ENCODE measurements around the gene SNTG2.
"Not testable (repeated sequence)": the region's sequence is repeated elsewhere in the genome, so short reads cannot be mapped to it uniquely, and the experiment has no call there.

The SNTG2 gene

DNA sequence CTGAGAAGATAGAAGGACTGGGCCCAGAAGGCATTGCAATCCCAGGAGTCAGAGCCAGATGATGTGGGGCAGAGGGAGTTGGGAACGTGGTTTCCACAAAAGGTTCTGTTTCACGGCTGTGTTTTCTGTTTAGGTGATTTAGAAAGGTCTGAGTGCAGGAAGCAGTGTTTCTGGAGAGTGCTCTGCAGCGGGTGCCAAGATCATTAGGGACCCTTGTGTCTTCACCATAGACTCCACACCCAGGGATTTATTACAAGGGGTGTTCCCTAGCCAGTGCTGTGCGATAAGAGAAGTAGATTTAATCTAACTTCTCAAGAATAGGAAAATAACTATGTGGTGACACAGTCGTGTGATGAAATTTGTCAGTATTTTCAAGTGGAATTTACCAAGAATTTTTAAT, 241.5 kb downstream of the SNTG2 start:
- DNase-seq (ENCODE audit: low spot score): no peak

- no peak for DNase-seq (ENCODE audit: low spot score)
Measured at GRCh38 chr2:1193801-1194200, 243.2 kb downstream of the SNTG2 start.

DNA sequence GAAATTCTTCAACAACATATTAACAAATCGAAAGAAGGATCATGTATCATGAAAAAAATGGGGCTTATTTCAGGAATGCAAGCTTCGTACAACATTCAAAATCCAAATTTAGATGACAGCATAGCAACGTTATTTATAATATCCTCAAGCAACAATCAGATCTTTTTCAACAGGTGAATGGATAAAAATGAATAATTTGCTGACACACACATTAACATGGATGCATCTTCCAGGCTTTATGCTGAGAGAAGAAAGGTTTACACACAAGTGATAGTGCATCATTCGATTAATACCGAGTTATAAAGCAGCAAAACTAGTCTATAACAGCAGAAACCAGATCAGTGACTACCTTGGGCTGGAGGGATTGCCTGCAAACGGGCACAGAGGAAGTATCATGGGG, 253.1 kb downstream of the SNTG2 start:
- no peak for DNase-seq (ENCODE audit: low spot score)

- DNase-seq (ENCODE audit: low spot score): no peak
Measured at GRCh38 chr2:1205853-1206252, 255.2 kb downstream of the SNTG2 start.

- no peak for DNase-seq (ENCODE audit: low spot score)
Measured at GRCh38 chr2:1207962-1208510, 257.4 kb downstream of the SNTG2 start.

DNA sequence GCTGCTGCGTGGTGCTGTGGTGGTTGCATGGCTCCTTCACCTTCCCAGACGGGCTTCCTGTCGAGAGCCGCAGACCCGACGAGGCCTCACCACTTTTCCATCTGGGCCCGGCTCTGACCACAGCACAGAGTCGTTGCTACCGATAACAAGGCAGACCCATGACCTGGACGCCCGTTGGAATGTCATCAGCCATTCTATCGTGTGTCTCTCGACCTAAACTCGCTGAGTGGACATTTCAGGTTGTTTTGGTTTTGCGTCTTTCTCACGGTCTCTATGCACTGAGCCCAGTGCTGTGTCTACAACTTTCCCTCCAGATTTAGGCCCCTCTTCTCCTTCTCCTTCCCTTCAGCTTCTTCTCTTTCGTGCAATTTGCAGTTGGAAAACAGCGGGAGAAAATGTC, 257.9 kb downstream of the SNTG2 start:
- no peak for DNase-seq (ENCODE audit: low spot score)

DNA sequence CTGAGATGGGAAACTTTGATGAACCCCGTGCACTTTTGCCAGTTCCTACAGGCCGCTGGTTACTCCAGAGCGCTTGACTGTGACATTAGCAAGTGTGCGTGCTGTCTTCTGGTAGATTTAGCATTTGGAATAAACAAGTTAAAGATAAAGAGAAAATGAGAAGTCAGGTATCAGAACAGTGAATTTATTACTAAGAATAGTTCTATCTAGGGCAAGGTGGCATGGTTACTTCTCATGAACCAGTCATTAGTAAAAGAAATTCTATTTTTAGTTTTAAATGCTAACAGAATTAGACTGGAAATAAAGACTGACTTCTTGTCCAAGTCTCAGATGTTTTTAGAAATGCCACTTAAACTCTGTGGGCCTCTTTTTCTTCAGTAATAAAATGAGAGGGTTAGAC, 258.6 kb downstream of the SNTG2 start:
- DNase-seq (ENCODE audit: low spot score): no peak

DNA sequence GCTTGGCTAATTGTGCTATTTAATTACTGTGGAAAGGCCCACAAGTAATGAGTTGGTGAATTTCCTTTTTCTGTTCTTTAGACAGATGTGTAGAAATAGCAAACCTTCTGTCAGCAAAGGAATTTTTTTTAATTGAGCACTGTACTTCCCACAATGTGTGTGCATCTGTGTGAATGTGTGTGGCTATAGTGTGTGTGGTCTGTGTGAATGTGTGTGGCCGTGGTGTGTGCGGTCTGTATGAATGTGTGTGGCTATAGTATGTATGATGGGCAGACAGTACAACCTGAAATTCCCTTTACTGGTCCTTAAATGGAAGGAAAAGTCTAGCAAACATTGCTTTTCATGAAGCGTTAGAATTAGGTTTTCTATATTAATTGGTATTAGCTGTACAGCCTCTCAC, 259.1 kb downstream of the SNTG2 start:
- no peak for DNase-seq (ENCODE audit: low spot score)

GRCh38 chr2:1210352-1210751, 259.7 kb downstream of the SNTG2 start:
- no peak for DNase-seq (ENCODE audit: low spot score)

GRCh38 chr2:1219901-1220573, 269.4 kb downstream of the SNTG2 start:
- DNase-seq (ENCODE audit: low spot score): no peak

GRCh38 chr2:1222056-1222455, 271.4 kb downstream of the SNTG2 start:
- no peak for DNase-seq (ENCODE audit: low spot score)

- DNase-seq (ENCODE audit: low spot score): no peak
Measured at GRCh38 chr2:1223791-1224190, 273.1 kb downstream of the SNTG2 start.

DNA sequence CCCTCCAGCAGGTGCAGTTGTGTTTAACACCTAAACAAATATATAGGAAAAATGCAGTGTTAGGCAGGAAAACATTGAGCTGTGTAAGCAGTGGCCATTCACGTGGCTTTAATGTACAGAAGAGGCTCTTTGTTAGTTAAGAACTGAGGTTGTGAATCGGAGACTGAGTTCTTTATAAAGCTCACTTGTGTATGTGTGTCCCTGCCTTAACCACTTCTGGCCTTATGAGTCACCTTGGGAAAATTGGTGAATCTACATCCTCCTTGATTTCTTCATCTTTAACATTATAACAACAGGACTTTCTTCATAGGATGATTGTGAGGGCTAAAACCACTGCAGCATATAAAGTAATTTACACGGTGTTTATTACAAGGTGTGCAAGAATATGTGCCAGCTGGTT, 274.3 kb downstream of the SNTG2 start:
- DNase-seq (ENCODE audit: low spot score): no peak

GRCh38 chr2:1226766-1227165, 276.1 kb downstream of the SNTG2 start:
- no peak for DNase-seq (ENCODE audit: low spot score)

DNA sequence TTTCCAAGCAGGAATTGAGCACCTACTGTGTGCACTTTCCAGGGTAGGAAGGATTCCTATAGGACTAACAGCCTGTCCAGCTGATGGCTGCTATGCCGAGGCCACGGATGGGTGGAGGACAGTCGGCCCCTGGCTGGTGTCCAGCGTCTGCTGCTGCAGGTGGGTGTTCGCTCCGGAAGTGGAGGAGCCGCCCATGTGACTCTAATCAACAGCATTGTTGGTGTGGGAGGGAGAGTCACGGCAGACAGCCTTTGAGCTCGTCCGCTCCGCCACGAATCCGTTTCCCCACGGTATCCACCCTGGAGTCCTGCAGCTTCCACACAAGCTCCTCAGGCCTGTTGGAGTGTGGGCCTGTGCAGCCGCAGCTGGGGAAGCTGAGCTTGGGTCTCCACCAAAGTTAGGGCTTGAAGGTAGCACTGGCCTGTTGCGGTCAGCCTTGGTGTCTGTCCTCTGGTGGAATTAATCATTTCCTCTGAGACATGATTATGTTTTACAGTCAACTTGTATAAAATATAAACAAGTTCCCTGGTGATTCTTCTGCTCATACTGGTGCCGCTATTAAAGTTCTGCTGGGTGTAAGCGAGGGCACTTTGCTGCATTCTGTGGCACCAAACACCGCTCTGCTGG, 276.7 kb downstream of the SNTG2 start:
- no peak for DNase-seq (ENCODE audit: low spot score)

DNA sequence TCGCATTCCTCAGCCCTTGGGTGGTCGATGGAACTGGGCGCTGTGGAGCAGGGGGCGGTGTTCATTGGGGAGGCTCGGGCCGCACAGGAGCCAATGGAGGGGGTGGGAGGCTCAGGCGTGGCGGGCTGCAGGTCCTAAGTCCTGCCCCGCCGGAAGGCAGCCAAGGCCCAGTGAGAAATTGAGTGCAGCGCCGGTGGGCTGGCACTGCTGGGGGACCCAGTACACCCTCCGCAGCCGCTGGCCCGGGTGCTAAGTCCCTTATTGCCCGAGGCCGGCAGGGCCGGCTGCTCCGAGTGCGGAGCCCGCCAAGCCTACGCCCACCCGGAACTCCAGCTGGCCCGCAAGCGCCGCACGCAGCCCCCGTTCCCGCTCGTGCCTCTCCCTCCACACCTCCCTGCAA, 278.9 kb downstream of the SNTG2 start:
- not testable (repeated sequence) for DNase-seq (ENCODE audit: low spot score)

DNA sequence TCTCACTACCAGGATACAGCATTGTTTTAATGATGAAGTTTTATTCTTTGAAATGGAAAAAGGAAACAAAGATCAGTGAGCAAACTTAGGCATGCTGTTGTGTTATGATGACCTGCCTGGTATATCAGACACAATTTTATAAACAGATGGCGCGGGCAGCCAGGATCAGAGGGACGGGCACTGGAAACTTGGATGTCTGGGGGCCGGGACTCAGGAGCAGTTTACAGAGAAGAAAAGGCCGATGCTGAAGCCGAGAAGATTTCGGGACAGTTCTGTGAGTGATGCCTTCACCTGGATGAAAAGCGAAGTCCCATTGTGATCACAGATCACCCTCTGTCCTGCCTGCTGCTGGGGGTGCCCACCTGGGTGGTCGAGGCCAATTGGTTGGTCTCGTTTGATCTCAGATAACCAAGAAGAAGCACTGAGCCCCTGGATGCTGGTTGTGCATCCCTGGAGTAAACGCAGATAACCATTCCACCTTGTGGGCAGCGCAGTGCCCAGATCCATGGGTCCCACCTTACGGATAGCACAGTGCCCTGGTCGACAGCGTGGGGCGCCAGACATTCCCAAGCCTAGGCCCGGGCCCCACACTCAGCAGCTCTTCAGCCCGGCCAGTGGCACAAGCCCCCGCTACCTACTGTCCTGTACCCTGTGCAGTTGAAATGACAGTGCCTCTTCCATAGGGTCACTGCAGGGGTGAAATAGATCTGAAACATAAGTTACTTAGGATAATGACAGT, 279.7 kb downstream of the SNTG2 start:
- DNase-seq (ENCODE audit: low spot score): no peak

- DNase-seq (ENCODE audit: low spot score): no peak
Measured at GRCh38 chr2:1231466-1232063, 280.9 kb downstream of the SNTG2 start.

GRCh38 chr2:1233281-1233680, 282.6 kb downstream of the SNTG2 start:
- DNase-seq (ENCODE audit: low spot score): no peak

GRCh38 chr2:1234731-1235308, 284.2 kb downstream of the SNTG2 start:
- DNase-seq (ENCODE audit: low spot score): no peak

DNA sequence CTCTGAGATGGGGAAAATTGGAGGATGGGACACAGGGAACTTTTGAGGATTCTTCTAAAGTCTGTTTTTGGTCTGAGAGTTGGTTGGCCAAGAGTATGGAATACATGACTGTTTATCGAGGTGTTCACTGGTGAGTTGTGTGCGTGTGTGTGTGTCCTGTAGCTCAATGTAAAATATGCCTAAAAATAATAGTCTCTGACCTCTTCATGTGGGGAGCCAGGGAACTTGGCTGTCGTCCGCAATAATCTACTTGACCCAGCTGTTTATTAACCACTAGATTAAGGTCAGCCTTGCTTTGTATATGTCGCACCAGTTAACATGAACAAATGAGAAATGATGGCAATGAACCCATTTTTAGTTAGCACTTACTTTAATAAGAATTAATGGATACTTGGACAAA, 285.2 kb downstream of the SNTG2 start:
- no peak for DNase-seq (ENCODE audit: low spot score)

GRCh38 chr2:1236606-1237005, 286.0 kb downstream of the SNTG2 start:
- DNase-seq (ENCODE audit: low spot score): no peak

All from HuH-7 (cell line).